Measurements from ENCODE around the gene SPRY4.

The SPRY4 gene

DNA sequence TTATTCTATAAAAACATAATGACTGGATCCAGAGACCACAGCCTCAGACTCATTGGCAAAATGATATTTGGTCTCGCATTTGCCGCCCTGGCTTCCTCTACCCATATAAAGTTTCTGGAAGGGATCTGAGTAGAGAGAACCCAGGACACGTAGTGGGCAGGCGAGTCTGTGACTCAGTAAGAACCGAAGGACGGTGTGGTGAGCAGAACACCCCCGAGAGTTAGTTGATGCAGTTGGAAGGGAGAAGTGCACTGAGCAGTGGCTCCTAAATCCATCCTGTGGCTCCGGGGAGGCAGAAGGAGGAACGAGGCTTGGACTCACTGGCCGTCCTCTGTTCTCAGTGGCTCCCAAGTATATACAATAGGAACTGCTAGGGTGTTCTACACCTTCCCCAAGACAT, 11.5 kb downstream of the SPRY4 start:
- TF ChIP-seq, protein P1, sequence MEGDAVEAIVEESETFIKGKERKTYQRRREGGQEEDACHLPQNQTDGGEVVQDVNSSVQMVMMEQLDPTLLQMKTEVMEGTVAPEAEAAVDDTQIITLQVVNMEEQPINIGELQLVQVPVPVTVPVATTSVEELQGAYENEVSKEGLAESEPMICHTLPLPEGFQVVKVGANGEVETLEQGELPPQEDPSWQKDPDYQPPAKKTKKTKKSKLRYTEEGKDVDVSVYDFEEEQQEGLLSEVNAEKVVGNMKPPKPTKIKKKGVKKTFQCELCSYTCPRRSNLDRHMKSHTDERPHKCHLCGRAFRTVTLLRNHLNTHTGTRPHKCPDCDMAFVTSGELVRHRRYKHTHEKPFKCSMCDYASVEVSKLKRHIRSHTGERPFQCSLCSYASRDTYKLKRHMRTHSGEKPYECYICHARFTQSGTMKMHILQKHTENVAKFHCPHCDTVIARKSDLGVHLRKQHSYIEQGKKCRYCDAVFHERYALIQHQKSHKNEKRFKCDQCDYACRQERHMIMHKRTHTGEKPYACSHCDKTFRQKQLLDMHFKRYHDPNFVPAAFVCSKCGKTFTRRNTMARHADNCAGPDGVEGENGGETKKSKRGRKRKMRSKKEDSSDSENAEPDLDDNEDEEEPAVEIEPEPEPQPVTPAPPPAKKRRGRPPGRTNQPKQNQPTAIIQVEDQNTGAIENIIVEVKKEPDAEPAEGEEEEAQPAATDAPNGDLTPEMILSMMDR (IDR thresholded peaks at IDR 0.05; ENCODE audit: low read depth, low read length), result no peak
- H3K4me3 ChIP-seq (ENCODE audit: low read depth, low read length), result no peak overlapping the region
- DNase-seq (ENCODE audit: low read depth, low spot score), result no peak
- in situ Hi-C loops (cut with HindIII; ENCODE audit: low sequenced_read_pairs), result no loop called here

GRCh38 chr5:142312399-142312798, 12.4 kb downstream of the SPRY4 start:
- H3K4me3 ChIP-seq (ENCODE audit: low read depth, low read length), result no peak overlapping the region
- no peak for DNase-seq (ENCODE audit: low read depth, low spot score)
- in situ Hi-C loops (cut with HindIII; ENCODE audit: low sequenced_read_pairs), result no loop called here
- TF ChIP-seq, protein P1 (IDR thresholded peaks at IDR 0.05; ENCODE audit: low read depth, low read length), result no peak

GRCh38 chr5:142311725-142312124, 13.1 kb downstream of the SPRY4 start:
- no peak overlapping the region for H3K4me3 ChIP-seq (ENCODE audit: low read depth, low read length)
- in situ Hi-C loops (cut with HindIII; ENCODE audit: low sequenced_read_pairs), result no loop called here
- DNase-seq (ENCODE audit: low read depth, low spot score), result no peak
- TF ChIP-seq, protein P1 (IDR thresholded peaks at IDR 0.05; ENCODE audit: low read depth, low read length), result no peak

DNA sequence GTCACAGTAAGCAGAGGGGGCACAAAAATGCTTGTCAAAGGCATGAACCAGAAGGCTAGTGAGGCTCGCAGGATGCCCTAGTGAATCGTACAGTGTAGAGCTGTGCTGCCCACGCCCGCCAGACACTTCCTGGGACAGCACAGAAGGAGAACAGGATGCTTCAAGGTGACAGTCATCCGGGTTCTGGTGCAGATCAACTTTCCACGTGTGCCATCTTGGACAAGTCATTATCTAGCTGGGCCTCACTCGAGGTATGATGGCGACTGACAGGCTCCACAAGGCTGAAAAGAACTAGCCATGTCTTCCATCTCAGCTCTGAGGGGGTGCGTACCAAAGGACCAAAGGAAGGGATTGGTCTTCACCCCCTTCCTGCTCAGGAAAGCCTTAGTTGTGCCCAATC, 14.0 kb downstream of the SPRY4 start:
- in situ Hi-C loops (cut with HindIII; ENCODE audit: low sequenced_read_pairs), result no loop called here
- DNase-seq (ENCODE audit: low read depth, low spot score), result no peak
- no peak overlapping the region for H3K4me3 ChIP-seq (ENCODE audit: low read depth, low read length)
- TF ChIP-seq, protein P1 (IDR thresholded peaks at IDR 0.05; ENCODE audit: low read depth, low read length), result no peak

DNA sequence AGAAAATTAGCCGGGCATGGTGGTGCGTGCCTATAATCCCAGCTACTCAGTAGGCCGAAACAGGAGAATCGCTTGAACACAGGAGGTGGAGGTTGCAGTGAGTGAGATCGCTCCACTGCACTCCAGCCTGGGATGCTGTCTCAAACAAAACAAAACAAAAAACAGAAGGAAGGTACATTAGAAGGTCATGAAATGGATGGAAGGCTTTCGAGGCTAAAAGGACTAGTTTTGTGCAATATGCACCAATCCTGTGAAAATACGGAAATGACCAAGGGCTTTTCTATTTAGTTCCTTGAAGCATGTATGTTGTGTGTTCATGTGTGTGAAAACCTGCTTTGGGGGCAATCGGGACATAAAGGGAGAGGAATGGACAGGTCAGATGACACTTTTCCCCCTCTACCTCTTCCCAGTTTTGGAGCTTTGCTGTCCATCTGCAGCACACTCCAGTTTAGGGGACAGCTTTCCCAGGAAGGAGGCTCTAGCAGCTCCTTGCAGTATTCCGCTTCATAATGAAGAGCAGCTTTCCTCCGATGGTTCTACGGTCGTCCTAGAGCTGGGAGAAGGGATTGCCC, 15.0 kb downstream of the SPRY4 start:
- in situ Hi-C loops (cut with HindIII; ENCODE audit: low sequenced_read_pairs), result no loop called here
- no peak overlapping the region for H3K4me3 ChIP-seq (ENCODE audit: low read depth, low read length)
- DNase-seq (ENCODE audit: low read depth, low spot score), result no peak
- TF ChIP-seq, protein P1 (IDR thresholded peaks at IDR 0.05; ENCODE audit: low read depth, low read length), result no peak

GRCh38 chr5:142308358-142308757, 16.5 kb downstream of the SPRY4 start:
- DNase-seq (ENCODE audit: low read depth, low spot score), result no peak
- in situ Hi-C loops (cut with HindIII; ENCODE audit: low sequenced_read_pairs), result no loop called here
- no peak overlapping the region for H3K4me3 ChIP-seq (ENCODE audit: low read depth, low read length)
- TF ChIP-seq, protein P1 (IDR thresholded peaks at IDR 0.05; ENCODE audit: low read depth, low read length), result no peak
